ENCODE data around the gene GC. TPM values are rescaled to one million over a fixed set of nuclear protein-coding genes. Genes with fewer than 3 reads are reported as not detected.
A peak's percentile ranks its signal among the peaks of the same experiment; 100 is the strongest.

Gene GC
- not detected for total RNA-seq

- H3K4me3 ChIP-seq (replicated peaks in 1 of 3): no peak within 1 kb of the TSS
- intact Hi-C loops (cut with DNase I): no loop called here
- no peak for DNase-seq
Observed at GRCh38 chr4:71783972-71784371, at the start of gene GC. GC (minus strand) TSS chr4:71784079; CDS start chr4:71784018, 61 bp downstream.

GRCh38 chr4:71833232-71833900 is 49.5 kb upstream of the GC start:
- peak; percentile 77 to 80 for DNase-seq
- intact Hi-C loops (cut with DNase I): no loop called here
- H3K36me3 ChIP-seq: no peaks in the 10 kb centered on the region
- TF ChIP-seq POLR2A (IDR thresholded peaks at IDR 0.05) (no peak), CTCF (IDR thresholded peaks at IDR 0.05) (no peak)
- H3K27me3 ChIP-seq: no peaks in the 10 kb centered on the region
- H3K9me3 ChIP-seq: no peaks in the 10 kb centered on the region
- no peak overlapping the region for H3K4me3 ChIP-seq (replicated peaks in 1 of 3)
- H3K27ac ChIP-seq: no peak overlapping the region
- H3K4me1 ChIP-seq: no peaks in the 10 kb centered on the region
- WGBS, 2 donors: 36 to 42% methylated on average over 10 of the region's 10 CpGs

More at GRCh38 chr4:71783972-71784371, at the start of gene GC:
- Histone ChIP-seq H3K27me3 (no peaks in the 10 kb centered on the region), H3K27ac (no peak within 1 kb of the TSS), H3K9me3 (no peaks in the 10 kb centered on the region), H3K36me3 (no peaks in the 10 kb centered on the region), H3K4me1 (no peaks in the 10 kb centered on the region)
- TF ChIP-seq POLR2A (IDR thresholded peaks at IDR 0.05) (no peak), CTCF (IDR thresholded peaks at IDR 0.05) (no peak)

GRCh38 chr4:71832049-71832448 is 48.2 kb upstream of the GC start:
- TF ChIP-seq POLR2A (IDR thresholded peaks at IDR 0.05) (no peak), CTCF (IDR thresholded peaks at IDR 0.05) (no peak)
- H3K4me3 ChIP-seq (replicated peaks in 1 of 3): no peak overlapping the region
- H3K9me3 ChIP-seq: no peaks in the 10 kb centered on the region
- H3K27me3 ChIP-seq: no peaks in the 10 kb centered on the region
- DNase-seq: no peak
- no peaks in the 10 kb centered on the region for H3K36me3 ChIP-seq
- intact Hi-C loops (cut with DNase I): no loop called here
- H3K27ac ChIP-seq: no peak overlapping the region
- 13 to 24% methylated on average over 3 of the region's 3 CpGs for WGBS, 2 donors
- no peaks in the 10 kb centered on the region for H3K4me1 ChIP-seq

GRCh38 chr4:71830497-71831190 is 46.8 kb upstream of the GC start:
- Histone ChIP-seq H3K9me3 (no peaks in the 10 kb centered on the region), H3K4me1 (no peaks in the 10 kb centered on the region), H3K4me3 (replicated peaks in 1 of 3) (no peak overlapping the region), H3K27me3 (no peaks in the 10 kb centered on the region), H3K36me3 (no peaks in the 10 kb centered on the region), H3K27ac (no peak overlapping the region)
- TF ChIP-seq POLR2A (IDR thresholded peaks at IDR 0.05) (no peak), CTCF (IDR thresholded peaks at IDR 0.05) (no peak)
- no peak for DNase-seq
- 64 to 69% methylated on average over 4 of the region's 4 CpGs for WGBS, 2 donors
- intact Hi-C loops (cut with DNase I): no loop called here

GRCh38 chr4:71828470-71828869 is 44.6 kb upstream of the GC start:
- intact Hi-C loops (cut with DNase I): no loop called here
- TF ChIP-seq POLR2A (IDR thresholded peaks at IDR 0.05) (no peak), CTCF (IDR thresholded peaks at IDR 0.05) (no peak)
- Histone ChIP-seq H3K9me3 (no peaks in the 10 kb centered on the region), H3K36me3 (no peaks in the 10 kb centered on the region), H3K27ac (no peak overlapping the region), H3K27me3 (no peaks in the 10 kb centered on the region), H3K4me1 (no peaks in the 10 kb centered on the region), H3K4me3 (replicated peaks in 1 of 3) (no peak overlapping the region)
- 87 to 90% methylated on average over 1 of the region's 1 CpG for WGBS, 2 donors
- DNase-seq: no peak

All from thyroid gland (tissue), 4 donors.